ENCODE data around the gene DBF4.

DNA sequence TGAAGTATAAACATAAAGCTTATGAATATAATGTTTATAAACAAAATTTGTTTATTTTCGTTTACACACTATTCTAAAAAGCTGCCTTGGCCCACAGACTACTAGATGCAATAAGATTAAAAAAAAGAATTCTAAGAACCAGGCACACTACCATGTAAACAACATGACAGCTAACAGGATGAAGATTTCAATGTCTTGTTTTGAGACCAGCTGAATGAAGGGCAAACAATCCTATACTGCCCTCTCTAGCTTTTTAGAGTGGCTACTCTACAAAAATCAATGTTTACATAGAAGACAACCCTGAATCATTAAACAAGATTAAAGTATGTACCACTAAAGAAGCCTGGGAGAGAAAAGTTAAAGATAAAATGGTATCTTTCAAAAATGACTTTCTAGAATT is 38.7 kb upstream of the DBF4 start:
- TF ChIP-seq POLR2AphosphoS5 (IDR thresholded peaks at IDR 0.05) = no peak
- TF ChIP-seq EP300 (IDR thresholded peaks at IDR 0.05) = no peak
- TF ChIP-seq, protein P1, sequence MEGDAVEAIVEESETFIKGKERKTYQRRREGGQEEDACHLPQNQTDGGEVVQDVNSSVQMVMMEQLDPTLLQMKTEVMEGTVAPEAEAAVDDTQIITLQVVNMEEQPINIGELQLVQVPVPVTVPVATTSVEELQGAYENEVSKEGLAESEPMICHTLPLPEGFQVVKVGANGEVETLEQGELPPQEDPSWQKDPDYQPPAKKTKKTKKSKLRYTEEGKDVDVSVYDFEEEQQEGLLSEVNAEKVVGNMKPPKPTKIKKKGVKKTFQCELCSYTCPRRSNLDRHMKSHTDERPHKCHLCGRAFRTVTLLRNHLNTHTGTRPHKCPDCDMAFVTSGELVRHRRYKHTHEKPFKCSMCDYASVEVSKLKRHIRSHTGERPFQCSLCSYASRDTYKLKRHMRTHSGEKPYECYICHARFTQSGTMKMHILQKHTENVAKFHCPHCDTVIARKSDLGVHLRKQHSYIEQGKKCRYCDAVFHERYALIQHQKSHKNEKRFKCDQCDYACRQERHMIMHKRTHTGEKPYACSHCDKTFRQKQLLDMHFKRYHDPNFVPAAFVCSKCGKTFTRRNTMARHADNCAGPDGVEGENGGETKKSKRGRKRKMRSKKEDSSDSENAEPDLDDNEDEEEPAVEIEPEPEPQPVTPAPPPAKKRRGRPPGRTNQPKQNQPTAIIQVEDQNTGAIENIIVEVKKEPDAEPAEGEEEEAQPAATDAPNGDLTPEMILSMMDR (IDR thresholded peaks at IDR 0.05) = no peak
- TF ChIP-seq POLR2A (IDR thresholded peaks at IDR 0.05) = no peak
